T-helper 1 cell treated with Interleukin-12 subunit alpha and Interleukin-12 subunit beta and Interleukin-4 antibody, amounts not matched to agents 30 ng/mL and 1 ng/mL, for 36 hours (primary cell): ENCODE results near the gene PRR13. TPM values are rescaled to one million over a fixed set of nuclear protein-coding genes. Genes with fewer than 3 reads are reported as not detected.
"Not testable (repeated sequence)": the region's sequence is repeated elsewhere in the genome, so short reads cannot be mapped to it uniquely, and the experiment has no call there.

Source experiments
- intact Hi-C: fragments of 100-400 bp; cut with micrococcal nuclease; formaldehyde crosslinking; loops from one replicate; pipeline ENCODE4 v1.15.1; 2024
- total RNA-seq: library from RNA; stranded (reverse); gene quantifications from 2 replicates; pipeline ENCODE4 v1.2.3, GENCODE V29; 2022

PRR13 gene
- total RNA-seq, 1 donor from 2014 or later: 214 TPM

- intact Hi-C loops: no loop called here
Observed at GRCh38 chr12:53467880-53468279, 26.3 kb downstream of the PRR13 start.

- intact Hi-C loops: no loop called here
Observed at GRCh38 chr12:53468282-53468681, 26.7 kb downstream of the PRR13 start.

- intact Hi-C loops: no loop called here
Observed at GRCh38 chr12:53472056-53472582, 30.6 kb downstream of the PRR13 start.

GRCh38 chr12:53474077-53474476 is 32.5 kb downstream of the PRR13 start:
- intact Hi-C loops: no loop called here

GRCh38 chr12:53474819-53475218 is 33.3 kb downstream of the PRR13 start:
- intact Hi-C loops: no loop called here

GRCh38 chr12:53476769-53477209 is 35.3 kb downstream of the PRR13 start:
- intact Hi-C loops: loop anchor here (1.0 to 2.0 kb wide), 2 partner anchors 14 to 32 kb away; no protein-coding TSS in a partner anchor

- intact Hi-C loops: no loop called here
Observed at GRCh38 chr12:53478865-53479264, 37.3 kb downstream of the PRR13 start.

- intact Hi-C loops: no loop called here
Observed at GRCh38 chr12:53479331-53479730, 37.8 kb downstream of the PRR13 start.

- intact Hi-C loops: no loop called here
Observed at GRCh38 chr12:53480491-53481442, 39.2 kb downstream of the PRR13 start.

GRCh38 chr12:53481458-53481857 is 39.9 kb downstream of the PRR13 start:
- intact Hi-C loops: not testable (repeated sequence)

- intact Hi-C loops: no loop called here
Observed at GRCh38 chr12:53481939-53482586, 40.5 kb downstream of the PRR13 start.

- intact Hi-C loops: no loop called here
Observed at GRCh38 chr12:53482626-53483168, 41.2 kb downstream of the PRR13 start.

GRCh38 chr12:53483225-53483978 is 41.9 kb downstream of the PRR13 start:
- intact Hi-C loops: no loop called here

GRCh38 chr12:53483979-53484377 is 42.4 kb downstream of the PRR13 start:
- intact Hi-C loops: loop anchor here (1.0 kb wide), 1 partner anchor 24 kb away; no protein-coding TSS in a partner anchor

GRCh38 chr12:53484686-53485575 is 43.4 kb downstream of the PRR13 start:
- intact Hi-C loops: loop anchor here (1.0 kb wide), 1 partner anchor 23 kb away; no protein-coding TSS in a partner anchor

GRCh38 chr12:53485955-53486735 is 44.6 kb downstream of the PRR13 start:
- intact Hi-C loops: no loop called here

- intact Hi-C loops: no loop called here
Observed at GRCh38 chr12:53486736-53487487, 45.4 kb downstream of the PRR13 start.

- intact Hi-C loops: no loop called here
Observed at GRCh38 chr12:53489242-53489864, 47.8 kb downstream of the PRR13 start.
